ENCODE measurements around the gene SPAG6.

DNA sequence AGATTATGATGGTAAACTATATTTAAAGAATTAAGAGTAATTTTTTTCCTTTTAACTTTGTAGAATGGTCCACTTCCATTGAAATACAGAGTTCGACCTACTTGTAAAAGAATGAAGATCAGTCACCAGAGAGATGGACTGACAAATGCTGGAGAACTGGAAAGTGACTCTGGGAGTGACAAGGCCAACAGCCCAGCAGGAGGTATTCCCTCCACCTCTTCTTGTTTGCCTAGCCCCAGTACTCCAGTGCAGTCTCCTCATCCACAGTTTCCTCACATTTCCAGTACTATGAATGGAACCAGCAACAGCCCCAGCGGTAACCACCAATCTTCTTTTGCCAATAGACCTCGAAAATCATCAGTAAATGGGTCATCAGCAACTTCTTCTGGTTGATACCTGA lies 16.1 kb upstream of the SPAG6 start:
- no peak for TF ChIP-seq EZH2 (IDR thresholded peaks at IDR 0.05; ENCODE audit: low read depth, low read length, severe bottlenecking)
- TF ChIP-seq RXRA (IDR thresholded peaks at IDR 0.05; ENCODE audit: insufficient read depth, low read depth, low read length), result no peak
- TF ChIP-seq CEBPB (IDR thresholded peaks at IDR 0.05; ENCODE audit: low read depth, low read length), result no peak
- TF ChIP-seq, protein P1, sequence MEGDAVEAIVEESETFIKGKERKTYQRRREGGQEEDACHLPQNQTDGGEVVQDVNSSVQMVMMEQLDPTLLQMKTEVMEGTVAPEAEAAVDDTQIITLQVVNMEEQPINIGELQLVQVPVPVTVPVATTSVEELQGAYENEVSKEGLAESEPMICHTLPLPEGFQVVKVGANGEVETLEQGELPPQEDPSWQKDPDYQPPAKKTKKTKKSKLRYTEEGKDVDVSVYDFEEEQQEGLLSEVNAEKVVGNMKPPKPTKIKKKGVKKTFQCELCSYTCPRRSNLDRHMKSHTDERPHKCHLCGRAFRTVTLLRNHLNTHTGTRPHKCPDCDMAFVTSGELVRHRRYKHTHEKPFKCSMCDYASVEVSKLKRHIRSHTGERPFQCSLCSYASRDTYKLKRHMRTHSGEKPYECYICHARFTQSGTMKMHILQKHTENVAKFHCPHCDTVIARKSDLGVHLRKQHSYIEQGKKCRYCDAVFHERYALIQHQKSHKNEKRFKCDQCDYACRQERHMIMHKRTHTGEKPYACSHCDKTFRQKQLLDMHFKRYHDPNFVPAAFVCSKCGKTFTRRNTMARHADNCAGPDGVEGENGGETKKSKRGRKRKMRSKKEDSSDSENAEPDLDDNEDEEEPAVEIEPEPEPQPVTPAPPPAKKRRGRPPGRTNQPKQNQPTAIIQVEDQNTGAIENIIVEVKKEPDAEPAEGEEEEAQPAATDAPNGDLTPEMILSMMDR (IDR thresholded peaks at IDR 0.05; ENCODE audit: control extremely low read depth in 1 of 3, insufficient read depth in 1 of 3, low read depth in 1 of 3, low read length in 3 of 3), result no peak
- TF ChIP-seq SP4 (IDR thresholded peaks at IDR 0.05; ENCODE audit: low read length), result no peak
- no peak for TF ChIP-seq YY1 (IDR thresholded peaks at IDR 0.05; ENCODE audit: low read depth, low read length)
- no peak for TF ChIP-seq POLR2AphosphoS5 (IDR thresholded peaks at IDR 0.05; ENCODE audit: low read depth, low read length)
- no peak for TF ChIP-seq POLR2A (IDR thresholded peaks at IDR 0.05; ENCODE audit: control extremely low read depth in 1 of 2, low read depth in 2 of 2, low read length in 2 of 2)

Measured in H1 (cell line).